NOMO-1 treated with dmso at 0.1 percent for 144 hours (cell line): Measurements from ENCODE around the gene F7.
"Not testable (repeated sequence)": the region's sequence is repeated elsewhere in the genome, so short reads cannot be mapped to it uniquely, and the experiment has no call there.

Experiments used
- DNase-seq: peaks from one replicate; lab custom pipeline; 2025; ENCODE audit not compliant: unreplicated experiment; lab: John Stamatoyannopoulos, UW

Gene F7

GRCh38 chr13:113105032-113105920, at the start of gene F7:
TSS of gene F7 (plus strand) at chr13:113105791. CDS start at chr13:113105842, 51 bp downstream.
- DNase-seq: no peak

- no peak for DNase-seq
These were observed 48.5 kb upstream of the F7 start for GRCh38 chr13:113057084-113057483.

GRCh38 chr13:113057559-113057958, 48.0 kb upstream of the F7 start:
- DNase-seq: not testable (repeated sequence)

GRCh38 chr13:113058129-113058987, 47.2 kb upstream of the F7 start:
- no peak for DNase-seq

- DNase-seq: no peak
These were observed 46.4 kb upstream of the F7 start for GRCh38 chr13:113058988-113059850.

DNA sequence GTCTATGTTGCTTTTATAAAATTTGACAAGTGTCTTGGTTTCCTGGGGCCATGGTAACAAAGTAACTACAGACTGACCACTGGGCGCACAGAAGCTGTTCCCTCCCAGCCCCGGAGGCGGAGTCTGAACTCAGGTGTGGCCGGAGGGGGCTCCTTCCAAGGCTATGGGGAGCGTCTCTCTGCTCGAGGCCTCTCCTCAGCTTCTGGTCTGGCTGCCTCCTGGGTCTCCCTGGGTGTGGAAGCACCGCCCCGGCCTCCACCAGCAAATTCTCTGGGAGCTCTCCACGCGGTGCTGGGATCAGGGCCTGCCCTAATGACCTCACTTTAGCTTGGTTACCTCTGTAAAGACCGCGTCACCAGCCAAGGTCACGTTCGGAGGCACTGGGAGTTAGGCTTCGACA, 45.7 kb upstream of the F7 start:
- DNase-seq: no peak

GRCh38 chr13:113060557-113061270, 44.9 kb upstream of the F7 start:
- DNase-seq: no peak

DNA sequence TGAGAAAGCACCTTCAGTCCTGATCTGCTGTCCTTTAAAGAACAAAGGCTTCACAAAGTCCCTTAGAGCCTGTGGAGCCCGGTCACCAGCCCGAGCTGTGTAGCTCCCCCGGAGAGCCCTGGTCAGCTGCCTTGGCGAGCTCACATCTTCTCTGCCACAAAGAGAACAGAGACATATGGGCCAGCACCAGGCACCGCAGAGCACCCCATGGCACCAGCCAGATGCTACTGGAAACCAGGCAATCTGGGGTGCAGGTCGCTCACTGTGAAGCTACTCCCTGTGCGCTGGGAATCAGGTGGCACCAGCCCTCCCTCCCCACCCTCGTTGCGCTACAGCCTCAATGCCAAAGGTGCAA, 44.3 kb upstream of the F7 start:
- DNase-seq: no peak

GRCh38 chr13:113061796-113062425, 43.7 kb upstream of the F7 start:
- no peak for DNase-seq

GRCh38 chr13:113062691-113063090, 42.9 kb upstream of the F7 start:
- no peak for DNase-seq

GRCh38 chr13:113063091-113063491, 42.5 kb upstream of the F7 start:
- no peak for DNase-seq

DNA sequence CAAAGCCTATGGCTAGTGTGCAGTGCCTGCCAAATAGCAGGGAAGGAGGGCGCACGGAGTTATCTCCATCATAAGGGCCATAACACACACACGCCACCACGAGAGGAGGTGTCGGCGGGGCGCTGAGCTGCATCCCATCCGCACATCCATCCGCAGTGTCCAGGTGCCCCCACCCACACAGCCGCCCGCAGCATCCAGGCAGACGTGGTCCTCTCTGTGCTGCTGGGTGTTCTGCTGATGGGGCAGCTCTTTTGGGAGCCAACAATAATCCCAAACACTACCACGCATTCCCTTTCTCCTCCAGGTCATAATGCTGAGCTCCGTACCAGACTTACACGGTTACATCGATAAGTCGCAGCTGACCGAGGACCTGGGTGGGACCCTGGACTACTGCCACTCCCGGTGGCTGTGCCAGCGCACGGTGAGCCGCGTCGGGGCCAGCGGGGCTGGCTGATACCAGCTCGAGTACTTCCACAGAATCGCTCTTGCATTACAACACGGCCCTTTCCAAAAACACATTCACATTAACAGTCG, 41.5 kb upstream of the F7 start:
- DNase-seq: no peak

- DNase-seq: peak; percentile 39
These were observed 40.8 kb upstream of the F7 start for GRCh38 chr13:113064534-113065405.

DNA sequence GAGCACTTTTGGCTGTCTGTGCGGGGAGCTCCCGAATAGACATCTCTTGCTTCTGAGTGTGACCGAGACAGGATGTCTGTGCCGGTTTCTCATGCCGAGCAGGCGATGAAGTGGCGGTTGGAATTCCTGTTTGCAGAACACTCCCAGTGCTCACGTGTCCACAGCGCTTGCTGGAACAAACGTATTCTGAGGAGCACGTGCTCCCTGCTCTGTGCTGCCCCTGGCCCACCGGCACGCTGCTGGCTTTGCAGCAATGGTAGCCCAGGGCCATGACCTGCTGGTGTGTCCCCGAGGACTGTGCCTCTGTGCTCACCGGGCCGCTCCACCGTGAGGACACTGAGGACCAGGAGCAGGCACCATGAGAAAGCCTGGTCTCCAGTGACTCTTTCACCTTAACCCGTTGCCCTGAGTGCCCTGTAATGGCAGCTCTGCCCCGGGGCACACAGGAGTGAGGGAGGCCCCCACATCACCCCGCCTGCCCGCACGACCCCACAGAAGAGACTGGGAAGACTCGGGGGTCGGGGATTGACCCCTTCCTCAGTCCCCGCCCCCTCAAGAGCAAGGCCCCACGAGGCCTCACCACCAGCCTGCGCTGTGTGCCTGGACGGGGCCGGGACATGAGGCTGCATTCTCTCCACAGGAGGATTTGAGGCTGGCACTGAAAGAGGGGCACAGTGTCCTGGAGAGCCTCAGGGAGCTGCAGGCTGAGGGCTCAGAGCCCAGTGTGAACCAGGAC, 40.0 kb upstream of the F7 start:
- no peak for DNase-seq

- no peak for DNase-seq
These were observed 39.5 kb upstream of the F7 start for GRCh38 chr13:113066142-113066455.

GRCh38 chr13:113066746-113067145, 38.8 kb upstream of the F7 start:
- no peak for DNase-seq

DNA sequence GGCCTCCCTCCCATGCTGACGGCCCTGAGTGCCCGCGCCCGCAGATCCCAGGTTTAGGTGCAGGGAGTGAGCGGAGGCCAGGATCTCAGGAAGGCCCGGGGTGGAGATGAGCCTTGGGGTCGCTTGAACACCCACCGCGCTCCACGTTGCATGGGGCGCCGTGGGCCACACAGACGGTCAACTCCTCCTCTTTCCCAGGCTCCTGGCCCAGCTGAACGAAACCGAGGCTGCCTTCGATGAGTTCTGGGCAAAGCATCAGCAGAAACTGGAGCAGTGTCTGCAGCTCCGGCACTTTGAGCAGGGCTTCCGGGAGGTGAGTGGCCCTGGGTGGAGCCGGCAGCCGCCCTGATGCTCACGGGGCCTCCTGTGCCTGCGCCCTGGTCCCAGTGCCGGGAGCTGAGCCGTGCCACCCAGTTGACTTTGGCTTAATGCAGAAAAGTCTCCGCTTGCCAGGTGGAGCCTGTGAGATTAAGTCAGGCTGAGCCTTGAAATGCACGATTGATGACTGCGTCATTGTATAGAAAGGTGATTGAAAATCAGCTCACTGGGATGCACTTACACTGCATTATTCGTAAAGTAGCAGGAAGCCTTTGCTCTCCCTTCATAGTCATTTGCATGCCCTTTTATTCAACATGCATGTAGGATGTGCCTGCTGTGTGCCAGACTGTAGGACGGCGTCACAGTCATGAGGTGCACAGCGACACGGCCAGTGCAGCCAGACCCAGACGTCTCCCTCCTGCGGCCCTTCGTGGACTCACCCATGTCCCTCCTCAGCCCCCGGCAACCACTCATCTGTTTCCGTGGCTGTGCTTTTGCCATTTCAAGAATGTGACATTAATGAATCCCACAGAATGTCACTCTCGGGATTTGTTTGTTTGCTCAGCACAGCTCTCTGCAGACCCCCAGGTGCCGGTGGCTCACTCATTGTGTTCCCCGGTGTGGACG, 35.5 kb upstream of the F7 start:
- no peak for DNase-seq
